WTC11 (cell line): ENCODE results near the gene AGPAT3.

Experiments used
- AFF4 ChIP-seq: sonication (generic); formaldehyde crosslinking; IDR thresholded peaks from 2 replicates; pipeline ENCODE4 v1.8.1; 2023; ENCODE audit warnings: mild to moderate bottlenecking, missing genetic modification reagents, borderline replicate concordance
- E2F5 ChIP-seq: sonication (generic); formaldehyde crosslinking; IDR thresholded peaks from 2 replicates; pipeline ENCODE4 v1.8.1; 2022; ENCODE audit warnings: mild to moderate bottlenecking, moderate library complexity, missing genetic modification reagents
- NFYB ChIP-seq: sonication (generic); formaldehyde crosslinking; conservative IDR thresholded peaks from 2 replicates; pipeline ENCODE4 v1.8.0; 2022; ENCODE audit warnings: low read depth, missing genetic modification reagents
- NR1H2 ChIP-seq: sonication (generic); formaldehyde crosslinking; IDR thresholded peaks from 2 replicates; pipeline ENCODE4 v1.9.0; 2021; ENCODE audit warnings: mild to moderate bottlenecking, moderate library complexity, missing genetic modification reagents
- PREB ChIP-seq: sonication (generic); formaldehyde crosslinking; IDR thresholded peaks from 2 replicates; pipeline ENCODE4 v1.8.1; 2022; ENCODE audit warnings: mild to moderate bottlenecking, missing genetic modification reagents, moderate library complexity, borderline replicate concordance
- TCF7 ChIP-seq: sonication (generic); formaldehyde crosslinking; IDR thresholded peaks from 2 replicates; pipeline ENCODE4 v1.8.0; 2022; ENCODE audit warnings: mild to moderate bottlenecking, low read depth, missing genetic modification reagents, moderate library complexity
- ZNF512 ChIP-seq: sonication (generic); formaldehyde crosslinking; IDR thresholded peaks from 2 replicates; pipeline ENCODE4 v1.8.1; 2022; ENCODE audit warnings: missing genetic modification reagents, borderline replicate concordance
- TF ChIP-seq, protein P1 (sequence below): fragments of 200-600 bp; IDR thresholded peaks from 2 replicates; pipeline ENCODE4 v1.8.0; 2022; ENCODE audit warnings: antibody characterized with exemption
- TF ChIP-seq, protein P2 (sequence below): sonication (generic); formaldehyde crosslinking; IDR thresholded peaks from 2 replicates; pipeline ENCODE4 v1.8.0; 2022; ENCODE audit warnings: mild to moderate bottlenecking, missing genetic modification reagents
- TF ChIP-seq, protein P3 (sequence below): sonication (generic); formaldehyde crosslinking; IDR thresholded peaks from 2 replicates; pipeline ENCODE4 v1.8.0; 2023; ENCODE audit warnings: missing genetic modification reagents

DNA sequence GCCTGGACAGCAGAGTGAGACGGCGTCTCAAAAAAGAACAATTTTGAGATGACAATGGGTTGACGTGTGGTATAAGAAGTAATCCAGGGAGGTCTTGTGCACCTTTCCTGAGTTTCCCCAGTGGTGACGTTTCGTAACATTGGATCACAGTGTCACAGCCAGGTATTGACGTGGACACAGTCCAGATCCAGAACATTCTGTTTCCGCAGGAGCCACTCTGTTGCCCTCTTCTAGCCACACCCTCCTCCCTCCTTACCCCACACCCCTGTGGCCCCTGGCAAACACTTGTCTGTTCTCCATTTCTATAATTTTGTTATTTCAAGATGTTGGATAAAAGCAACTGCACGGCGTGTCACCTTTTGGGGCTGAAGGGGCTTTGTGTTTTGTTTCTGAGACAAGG is 140.6 kb downstream of the AGPAT3 start:
- TF ChIP-seq E2F5 (CRISPR knock-in tag) (no peak), ZNF512 (CRISPR knock-in tag) (no peak), NFYB (CRISPR knock-in tag) (no peak), TCF7 (CRISPR knock-in tag) (no peak), NR1H2 (CRISPR knock-in tag) (no peak), PREB (CRISPR knock-in tag) (no peak), AFF4 (CRISPR knock-in tag) (no peak)
- TF ChIP-seq, protein P1, sequence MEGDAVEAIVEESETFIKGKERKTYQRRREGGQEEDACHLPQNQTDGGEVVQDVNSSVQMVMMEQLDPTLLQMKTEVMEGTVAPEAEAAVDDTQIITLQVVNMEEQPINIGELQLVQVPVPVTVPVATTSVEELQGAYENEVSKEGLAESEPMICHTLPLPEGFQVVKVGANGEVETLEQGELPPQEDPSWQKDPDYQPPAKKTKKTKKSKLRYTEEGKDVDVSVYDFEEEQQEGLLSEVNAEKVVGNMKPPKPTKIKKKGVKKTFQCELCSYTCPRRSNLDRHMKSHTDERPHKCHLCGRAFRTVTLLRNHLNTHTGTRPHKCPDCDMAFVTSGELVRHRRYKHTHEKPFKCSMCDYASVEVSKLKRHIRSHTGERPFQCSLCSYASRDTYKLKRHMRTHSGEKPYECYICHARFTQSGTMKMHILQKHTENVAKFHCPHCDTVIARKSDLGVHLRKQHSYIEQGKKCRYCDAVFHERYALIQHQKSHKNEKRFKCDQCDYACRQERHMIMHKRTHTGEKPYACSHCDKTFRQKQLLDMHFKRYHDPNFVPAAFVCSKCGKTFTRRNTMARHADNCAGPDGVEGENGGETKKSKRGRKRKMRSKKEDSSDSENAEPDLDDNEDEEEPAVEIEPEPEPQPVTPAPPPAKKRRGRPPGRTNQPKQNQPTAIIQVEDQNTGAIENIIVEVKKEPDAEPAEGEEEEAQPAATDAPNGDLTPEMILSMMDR = no peak
- TF ChIP-seq, protein P2, sequence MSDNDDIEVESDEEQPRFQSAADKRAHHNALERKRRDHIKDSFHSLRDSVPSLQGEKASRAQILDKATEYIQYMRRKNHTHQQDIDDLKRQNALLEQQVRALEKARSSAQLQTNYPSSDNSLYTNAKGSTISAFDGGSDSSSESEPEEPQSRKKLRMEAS (CRISPR knock-in tag) = no peak
- TF ChIP-seq, protein P3, sequence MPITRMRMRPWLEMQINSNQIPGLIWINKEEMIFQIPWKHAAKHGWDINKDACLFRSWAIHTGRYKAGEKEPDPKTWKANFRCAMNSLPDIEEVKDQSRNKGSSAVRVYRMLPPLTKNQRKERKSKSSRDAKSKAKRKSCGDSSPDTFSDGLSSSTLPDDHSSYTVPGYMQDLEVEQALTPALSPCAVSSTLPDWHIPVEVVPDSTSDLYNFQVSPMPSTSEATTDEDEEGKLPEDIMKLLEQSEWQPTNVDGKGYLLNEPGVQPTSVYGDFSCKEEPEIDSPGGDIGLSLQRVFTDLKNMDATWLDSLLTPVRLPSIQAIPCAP (CRISPR knock-in tag) = no peak
